HG03159 (cell line): ENCODE data around the gene NME5.

ENCODE experiments used
- ATAC-seq: cut with Tn5 transposase; IDR thresholded peaks from one replicate; pipeline ENCODE4 v1.9.1; 2021; ENCODE audit warnings: mild to moderate bottlenecking, moderate library complexity; ENCODE audit not compliant: unreplicated experiment

The NME5 gene

DNA sequence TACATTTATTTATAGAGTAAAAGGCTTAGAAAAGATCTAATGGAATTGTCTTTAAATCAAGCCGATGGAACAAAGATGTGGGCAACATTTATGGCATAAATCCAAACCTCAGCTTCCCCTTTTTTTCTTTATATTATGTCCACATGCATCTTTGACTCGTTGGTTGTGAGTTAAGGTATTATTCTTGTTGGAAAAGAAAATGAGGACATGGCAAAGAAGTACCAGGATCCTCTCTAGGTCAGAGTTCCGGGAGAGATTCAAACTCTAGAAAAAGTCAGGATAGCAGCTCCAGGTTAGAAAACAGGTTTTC is 508 bp upstream of the NME5 start:
- no peak for ATAC-seq

DNA sequence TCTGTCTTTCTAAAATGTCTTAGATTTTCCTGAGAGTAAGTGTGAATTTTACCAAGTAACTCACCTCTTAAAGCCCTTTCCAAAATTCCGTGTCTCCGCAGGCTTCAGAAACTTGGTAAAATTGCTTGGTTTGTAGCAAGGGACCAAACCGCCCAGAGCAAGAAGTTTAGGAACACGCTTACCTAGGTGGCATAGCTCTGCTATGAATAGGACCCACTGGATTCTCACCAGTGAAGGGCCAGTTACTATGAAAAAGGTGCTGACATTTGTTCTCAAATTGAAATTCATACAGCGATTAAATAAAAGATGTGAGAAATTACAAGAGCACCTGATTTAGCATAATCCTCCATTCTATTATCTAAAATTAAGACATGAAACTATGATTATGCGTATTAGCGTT is 6.7 kb downstream of the NME5 start:
- no peak for ATAC-seq

DNA sequence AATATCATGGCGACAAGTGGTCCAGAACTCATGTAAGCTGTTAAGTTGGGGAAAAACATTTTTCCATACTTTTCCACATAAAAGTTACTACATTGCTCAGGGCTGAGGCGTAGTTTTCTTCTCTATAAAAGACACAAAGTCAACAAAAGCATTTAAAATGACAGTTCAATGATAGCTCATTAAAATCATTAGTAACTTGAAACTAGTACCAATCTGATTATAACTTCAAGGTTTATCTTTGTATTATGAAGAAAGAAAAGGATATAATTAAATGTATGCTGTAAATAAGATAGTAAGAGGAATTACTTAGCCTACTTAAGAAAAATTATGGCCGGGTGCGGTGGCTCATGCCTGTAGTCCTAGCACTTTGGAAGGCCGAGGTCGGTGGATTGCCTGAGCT is 9.9 kb downstream of the NME5 start:
- ATAC-seq, result no peak

DNA sequence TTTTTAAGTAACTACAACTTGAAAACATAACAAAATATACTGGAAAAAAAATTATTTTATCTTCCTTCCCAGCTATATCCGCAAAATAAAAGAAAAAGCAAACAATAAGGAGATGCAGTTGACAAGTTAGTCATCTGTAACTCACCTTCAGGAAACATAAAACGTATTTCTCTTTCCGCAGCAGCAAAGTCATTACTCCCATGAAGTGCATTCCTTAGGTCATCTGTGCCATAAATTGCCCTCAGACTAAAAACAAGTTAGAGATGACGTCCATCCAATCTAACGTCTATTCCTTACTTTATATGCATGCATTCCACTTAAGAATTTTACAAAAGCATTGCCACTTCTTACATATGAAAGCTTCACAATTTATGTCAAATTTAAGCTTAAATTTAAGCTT is 10.9 kb downstream of the NME5 start:
- no peak for ATAC-seq

DNA sequence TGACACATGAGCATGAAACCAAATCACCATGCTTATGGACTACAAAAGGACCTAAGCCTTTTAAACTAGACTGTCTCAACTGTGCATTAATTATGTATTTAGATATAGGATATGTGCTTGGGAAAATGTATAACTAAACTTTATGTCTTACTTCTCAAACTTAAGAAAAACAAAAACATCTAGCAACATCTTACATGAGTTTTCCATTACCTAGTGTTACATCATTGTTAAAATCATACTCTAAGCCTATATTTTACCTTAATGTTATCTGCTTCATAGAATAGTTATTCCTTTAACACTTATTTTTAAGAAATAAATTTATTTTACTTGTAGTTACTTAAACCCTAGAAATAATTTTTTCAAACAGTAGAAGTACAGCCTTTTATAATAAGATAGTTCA is 24.0 kb downstream of the NME5 start:
- no peak for ATAC-seq

DNA sequence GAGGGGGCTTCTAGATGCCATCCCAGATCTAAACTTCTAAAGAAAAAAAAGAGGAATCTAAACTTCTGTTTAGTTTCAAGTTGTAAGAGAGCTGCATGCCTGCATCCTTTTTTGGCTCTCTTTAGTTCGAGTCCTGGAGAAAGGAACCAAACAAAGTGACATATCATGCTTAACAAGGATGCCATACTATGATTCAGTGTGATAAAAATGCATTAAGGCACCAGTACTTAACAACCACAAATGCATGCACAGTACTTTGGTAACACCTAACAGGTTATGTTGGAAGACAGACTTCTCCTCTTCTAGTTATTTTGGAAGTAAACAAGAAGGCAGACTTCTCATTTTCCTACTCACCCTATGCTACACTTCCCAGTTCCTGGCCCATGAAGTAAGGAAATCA is 27.3 kb downstream of the NME5 start:
- ATAC-seq, result no peak

DNA sequence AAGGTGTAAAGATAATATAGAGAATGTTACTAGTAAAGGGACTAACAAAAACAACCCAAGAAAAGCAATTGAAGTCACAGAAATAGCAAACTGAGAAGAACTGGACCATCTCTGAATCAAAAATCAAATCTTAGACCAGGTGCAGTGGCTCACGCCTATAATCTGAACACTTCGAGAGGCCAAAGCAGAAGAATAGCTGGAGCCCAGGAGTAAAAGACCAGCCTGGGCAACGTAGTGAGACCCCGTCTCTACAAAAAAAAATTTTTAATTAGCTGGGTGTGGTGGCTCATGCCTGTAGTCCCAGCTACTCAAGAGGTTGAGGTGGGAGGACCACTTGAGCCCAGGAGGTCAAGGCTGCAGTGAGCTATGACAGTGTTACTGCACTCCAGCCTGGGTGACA is 28.0 kb downstream of the NME5 start:
- no peak for ATAC-seq

DNA sequence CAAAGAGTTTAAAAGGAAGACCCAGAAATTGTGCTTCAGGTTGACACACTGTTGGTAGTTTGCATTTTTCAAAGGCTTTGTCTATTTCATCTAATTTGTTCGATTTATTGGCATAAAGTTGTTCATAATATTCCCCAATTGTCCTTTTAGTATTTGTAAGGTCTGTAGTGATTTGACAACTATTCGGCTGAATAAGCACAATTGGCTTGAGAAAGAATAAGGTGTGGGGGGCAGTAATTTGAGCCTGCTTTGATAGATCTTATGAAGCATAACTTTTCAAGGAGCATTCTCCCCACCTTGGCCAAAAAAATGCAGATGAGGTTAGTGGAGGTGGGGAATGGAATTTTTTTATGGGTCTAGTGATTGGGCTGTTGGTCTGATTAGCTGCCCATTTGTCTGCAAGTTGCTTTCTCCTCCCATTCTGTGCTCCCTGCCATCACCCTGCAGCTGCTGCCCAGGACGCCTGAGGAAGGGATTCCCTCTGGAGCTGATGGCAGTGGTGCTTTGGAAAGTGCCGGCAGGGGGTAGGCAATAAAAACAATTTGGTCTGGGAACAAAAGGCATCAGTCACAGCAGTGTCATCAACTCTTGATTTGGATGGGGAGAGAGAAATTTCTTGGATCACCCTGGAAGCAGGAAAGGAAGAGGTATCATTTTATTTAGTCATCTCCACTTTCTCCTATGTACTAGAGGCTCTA is 28.8 kb downstream of the NME5 start:
- ATAC-seq, result no peak

DNA sequence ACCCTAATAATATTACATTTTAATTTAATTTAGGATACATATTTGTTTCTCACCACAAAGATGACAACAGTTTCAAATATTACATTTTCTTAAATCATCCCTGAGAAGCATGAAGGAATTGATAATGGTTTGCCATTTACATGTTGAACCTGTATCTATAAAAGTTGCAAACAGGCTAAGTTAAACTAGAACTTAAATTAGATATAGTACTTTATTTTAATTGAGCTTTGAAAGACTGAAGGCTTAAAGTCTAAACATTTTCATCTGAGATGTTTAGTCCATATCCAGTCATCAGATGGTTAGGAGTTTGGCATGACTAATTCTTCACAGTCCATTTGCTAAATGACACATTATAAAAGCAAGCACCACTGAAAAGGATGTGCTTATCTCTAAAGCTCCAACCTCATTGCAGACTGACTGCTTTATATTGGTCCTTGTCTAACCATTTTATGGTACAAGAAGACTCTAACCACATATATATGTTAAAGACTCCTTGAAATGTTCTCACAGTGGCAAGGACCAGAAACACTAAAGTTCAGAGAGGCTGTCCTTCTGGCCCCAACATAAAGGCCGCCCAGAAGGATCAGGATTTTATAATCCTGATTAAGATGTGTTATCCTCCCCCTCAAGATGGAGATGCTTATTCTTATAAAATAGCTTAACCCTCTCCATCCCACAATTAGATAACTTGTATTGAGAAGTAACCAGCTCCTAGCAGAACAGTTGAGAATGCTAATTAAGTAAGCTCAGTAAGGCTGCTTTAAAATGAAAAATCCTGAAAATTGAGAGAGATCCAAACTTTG is 29.6 kb downstream of the NME5 start:
- no peak for ATAC-seq

DNA sequence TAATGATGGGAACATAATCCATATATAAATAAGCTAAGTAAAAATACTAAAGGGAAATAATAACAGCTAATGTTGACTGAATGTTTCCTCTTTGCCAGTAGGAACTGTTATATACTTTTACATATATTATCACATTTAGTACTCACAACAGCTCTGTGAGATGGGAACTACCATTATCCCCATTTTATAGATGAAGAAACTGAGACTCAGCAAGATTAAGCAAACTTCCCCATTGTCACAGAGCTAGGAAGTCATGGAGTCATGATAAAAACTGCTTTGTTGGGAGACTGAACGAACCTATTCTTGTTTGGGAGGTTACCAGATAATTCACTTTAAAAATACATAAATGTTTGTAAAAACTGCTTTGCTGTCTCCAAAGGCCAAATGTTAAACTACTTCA is 32.0 kb downstream of the NME5 start:
- ATAC-seq, result no peak

DNA sequence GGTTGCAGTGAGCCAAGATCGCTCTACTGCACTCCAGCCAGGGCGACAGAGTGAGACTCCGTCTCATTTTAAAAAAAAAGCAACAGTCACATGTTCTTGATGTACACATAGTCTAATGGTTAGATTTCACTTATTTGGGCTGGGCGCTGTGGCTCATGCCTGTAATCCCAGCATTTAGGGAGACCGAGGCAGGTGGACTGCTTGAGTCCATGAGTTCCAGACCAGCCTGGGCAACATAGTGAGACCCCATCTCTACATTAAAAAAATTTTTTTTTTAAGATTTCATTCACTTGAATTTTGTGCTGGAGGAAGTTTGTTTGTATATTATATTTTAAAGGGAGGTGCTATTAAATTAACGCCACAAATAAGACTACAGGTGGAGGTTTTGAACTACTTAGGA is 33.5 kb downstream of the NME5 start:
- no peak for ATAC-seq

DNA sequence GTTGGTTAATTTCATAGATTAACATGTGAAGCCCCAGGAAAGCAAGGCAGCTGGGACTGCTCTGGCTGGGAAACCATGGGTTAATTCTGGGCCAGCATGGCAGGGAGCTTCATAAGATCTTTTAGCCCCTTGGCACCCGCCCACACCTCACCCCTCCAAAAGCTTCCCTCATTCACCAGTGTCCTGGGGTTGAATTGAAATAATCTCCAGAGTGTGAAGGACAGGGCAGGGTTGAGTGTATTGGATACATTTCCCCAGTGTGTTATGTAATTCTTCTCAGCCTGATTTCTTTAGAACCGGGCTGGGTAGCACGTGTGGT is 36.0 kb downstream of the NME5 start:
- no peak for ATAC-seq

DNA sequence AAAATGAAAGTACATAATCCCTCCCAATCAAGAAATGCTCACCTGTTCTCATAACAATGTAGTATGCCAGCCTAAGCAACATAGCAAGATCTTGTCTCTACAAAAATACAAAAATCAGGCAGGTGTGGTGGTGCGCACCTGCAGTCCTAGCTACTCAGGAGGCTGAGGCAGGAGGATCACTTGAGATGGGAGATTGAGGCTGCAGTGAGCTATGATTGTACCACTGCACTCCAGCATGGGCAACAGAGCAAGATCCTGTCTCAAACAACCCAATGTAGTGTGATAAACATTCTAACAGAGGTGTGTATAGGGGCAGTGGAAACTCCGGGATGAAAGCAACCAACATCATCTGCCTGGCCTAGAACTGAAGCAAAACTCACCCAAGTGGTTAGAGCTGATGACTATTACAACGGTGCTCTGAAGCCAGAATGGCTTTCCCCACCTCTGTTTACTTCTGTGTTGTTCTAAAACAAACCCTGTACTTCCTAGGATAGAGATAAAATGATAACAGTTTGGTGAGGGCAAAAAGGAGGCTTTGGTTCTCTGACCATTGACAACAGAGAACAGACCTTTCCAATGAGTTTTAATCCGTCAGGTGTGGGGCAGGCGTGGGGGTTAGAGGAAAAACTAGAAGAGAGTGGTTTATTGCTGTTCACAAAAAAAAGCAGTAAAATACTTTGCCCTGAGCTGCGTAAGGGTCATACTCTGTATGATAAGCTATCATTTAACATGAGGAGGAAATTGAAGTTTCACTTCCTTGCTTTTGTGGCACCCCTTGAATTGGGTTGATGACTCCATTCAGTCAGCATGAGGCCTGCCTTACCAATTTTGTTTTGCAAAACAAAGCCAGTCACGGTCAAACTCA is 36.5 kb downstream of the NME5 start:
- no peak for ATAC-seq

DNA sequence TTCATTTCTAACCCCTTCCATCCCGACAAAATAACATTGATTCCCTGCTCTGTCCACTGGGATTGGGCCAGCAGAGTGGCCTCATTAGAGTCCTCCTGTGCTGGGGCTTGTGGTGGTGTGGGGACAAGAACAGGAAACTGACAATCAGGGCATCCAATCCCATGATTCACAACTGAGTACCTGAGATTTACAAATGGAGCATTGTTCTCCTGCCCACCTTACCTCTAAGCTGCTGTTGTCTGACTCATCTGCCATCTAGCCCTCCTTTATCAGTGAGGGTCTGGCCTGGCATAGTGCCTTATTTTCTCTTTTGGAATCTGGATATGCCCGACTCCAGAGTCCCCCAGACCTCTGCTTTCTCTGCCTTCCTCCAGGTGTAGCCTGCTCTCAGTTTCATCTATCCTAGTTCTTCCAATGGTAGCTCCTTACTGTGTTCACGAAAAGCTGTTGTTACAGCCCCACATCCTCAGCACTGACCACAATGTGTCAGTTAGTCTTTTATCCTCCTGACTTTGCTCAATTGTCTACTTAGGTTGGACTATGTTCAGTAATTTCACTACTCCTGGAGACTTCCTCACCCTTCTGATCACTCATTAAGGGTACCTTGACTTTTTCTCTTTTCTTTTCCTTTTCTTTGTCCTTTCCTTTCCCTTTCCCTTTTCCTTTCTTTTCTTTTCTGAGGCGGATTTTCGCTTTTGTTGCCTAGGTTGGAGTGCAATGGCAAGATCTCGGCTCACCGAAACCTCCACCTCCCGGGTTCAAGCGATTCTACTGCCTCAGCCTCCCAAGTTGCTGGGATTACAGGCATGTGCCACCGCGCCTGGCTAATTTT is 42.0 kb downstream of the NME5 start:
- ATAC-seq, result no peak

DNA sequence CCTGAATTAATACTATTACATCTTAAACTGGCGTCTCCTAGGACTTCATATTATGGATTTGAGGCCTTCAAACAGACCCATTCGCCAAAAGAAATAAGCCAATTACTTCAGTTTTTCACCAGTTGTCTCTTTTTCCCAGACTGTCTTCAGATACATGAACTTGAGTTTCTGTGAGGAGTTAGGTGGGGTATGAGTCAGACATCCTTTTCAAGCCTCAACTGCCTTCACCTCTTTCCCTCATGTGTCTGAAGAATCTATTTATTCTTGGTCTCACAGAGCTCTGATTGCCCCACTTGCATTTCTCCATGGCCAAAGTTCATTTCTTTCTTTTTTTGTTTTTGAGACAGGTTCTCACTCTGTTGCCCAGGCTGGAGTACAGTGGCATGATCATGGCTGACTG is 42.9 kb downstream of the NME5 start:
- ATAC-seq, result no peak

DNA sequence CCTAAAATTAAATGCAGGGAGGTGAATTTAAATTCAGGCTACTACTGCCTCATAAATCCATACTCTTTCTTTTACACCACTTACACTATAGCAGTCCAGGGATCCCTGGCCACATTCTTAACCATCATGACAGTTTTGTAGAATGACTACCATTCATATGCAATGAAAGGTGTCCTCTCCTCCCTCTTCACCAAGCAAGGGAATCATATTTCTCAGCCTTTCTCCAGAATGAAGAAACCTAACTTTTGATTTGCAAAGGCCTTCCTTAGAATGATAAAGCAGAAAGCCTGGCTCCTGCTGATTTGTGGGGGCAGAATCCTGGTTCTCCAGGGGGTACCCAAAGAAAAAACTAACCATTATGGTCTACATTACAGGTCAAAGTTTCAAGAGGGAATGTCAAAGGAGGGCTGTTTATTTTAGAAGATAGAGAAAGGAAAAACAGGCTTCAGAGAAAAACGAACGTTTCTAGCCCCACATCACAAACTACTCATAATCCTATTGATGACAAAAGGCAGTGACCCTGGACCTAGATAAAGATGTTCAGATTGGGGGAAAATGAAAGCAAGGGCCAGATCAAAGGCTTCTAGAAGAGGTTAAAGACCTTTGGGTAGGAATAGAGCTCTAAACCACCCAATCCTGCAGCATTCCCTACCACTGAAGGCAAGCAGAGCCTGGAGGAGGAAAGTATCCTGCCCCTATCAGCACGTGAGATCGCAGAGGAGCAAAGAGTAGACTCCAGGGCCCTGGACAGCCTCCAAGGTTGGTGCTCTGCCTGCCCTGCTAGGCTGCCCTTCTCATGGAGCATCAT is 43.9 kb downstream of the NME5 start:
- ATAC-seq, result no peak

DNA sequence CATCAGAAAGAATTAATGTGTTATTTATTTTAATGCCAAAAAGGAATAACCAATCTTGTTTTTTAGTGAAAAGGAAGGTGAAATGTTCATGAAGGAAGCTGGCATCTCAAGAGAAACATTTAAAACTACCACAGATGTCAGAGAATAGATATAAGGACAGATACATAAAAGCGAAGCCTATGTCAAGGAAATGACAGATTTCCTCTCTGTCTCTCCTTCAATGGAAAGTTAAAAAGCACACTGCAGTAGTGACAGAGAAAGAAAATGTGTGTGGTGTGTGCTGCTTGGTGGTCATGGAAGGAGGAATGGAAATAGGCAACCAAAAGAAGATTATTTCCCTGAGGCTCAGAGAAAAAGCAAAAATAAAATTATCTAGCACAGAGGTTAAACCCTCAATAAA is 46.2 kb downstream of the NME5 start:
- no peak for ATAC-seq

DNA sequence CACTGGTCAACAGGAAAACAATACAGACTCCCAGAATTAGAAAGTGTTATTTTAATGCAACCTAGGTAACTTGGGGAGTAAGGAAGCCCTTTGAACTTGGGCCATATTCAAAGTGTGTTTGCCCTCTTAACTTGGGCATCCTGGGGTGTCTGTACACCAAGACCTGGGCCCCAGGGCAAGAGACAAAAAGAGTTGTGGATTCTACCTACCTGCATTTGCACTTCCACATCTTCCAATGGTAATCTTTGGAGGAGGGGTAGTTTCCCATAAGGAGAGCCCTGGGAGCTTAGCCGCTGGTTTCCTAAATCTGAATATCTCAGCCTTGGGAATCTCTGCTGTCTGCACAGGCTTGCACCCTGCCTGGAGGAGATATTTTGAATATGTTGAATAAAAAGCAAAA is 46.9 kb downstream of the NME5 start:
- no peak for ATAC-seq

DNA sequence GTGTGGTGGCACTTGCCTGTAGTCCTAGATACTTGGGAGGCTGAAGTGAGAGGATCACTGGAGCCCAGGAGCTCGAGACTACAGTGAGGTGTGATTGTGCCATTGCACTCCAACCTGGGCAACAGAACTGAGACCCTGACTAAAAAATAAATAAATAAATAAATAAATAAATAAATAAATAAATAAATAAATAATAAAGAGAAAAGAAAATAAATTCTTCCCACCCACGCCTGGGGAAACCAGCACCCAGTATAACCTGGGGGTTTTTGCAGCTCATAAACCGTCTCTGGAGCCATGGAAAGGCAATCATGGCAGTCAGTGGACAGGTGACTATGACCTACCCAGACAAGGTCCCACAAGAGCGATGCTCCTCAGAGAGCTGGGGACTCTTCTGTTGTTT is 47.5 kb downstream of the NME5 start:
- no peak for ATAC-seq

DNA sequence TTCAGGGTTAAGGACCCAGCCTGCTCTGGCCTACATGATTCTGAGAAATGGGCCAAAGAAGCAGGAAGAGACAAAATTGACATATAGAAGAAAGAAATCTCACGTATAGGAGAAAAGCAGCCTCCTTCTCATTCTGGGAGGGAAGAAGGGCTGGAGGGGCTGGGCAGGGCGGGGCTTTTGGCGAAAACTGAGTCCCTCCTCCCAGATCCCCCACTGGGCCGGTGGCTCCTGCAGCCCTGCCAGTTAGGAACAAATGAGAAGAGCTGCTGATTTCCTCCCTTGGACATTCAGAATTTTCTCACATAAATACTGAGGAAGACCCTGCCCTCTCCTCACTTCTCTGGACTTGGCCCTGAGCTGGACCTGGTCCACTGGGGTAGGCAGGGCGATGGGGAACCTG is 55.5 kb downstream of the NME5 start, which contains the start of gene WNT8A:
WNT8A (plus strand) TSS at position 332 of the 400 bp plus-strand sequence. CDS start 95 bp downstream, outside the sequence.
- no peak for ATAC-seq
